Hippocampal formation (tissue), 2 donors: Measurements from ENCODE around the gene TCEAL7.
A peak's percentile ranks its signal among the peaks of the same experiment; 100 is the strongest.
"Not testable (repeated sequence)": the region's sequence is repeated elsewhere in the genome, so short reads cannot be mapped to it uniquely, and the experiment has no call there.

Experiments
- DNase-seq, 2 donors: peaks; one replicate each; lab custom pipeline; 2025; lab: John Stamatoyannopoulos, UW

The TCEAL7 gene, protein sequence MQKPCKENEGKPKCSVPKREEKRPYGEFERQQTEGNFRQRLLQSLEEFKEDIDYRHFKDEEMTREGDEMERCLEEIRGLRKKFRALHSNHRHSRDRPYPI

DNA sequence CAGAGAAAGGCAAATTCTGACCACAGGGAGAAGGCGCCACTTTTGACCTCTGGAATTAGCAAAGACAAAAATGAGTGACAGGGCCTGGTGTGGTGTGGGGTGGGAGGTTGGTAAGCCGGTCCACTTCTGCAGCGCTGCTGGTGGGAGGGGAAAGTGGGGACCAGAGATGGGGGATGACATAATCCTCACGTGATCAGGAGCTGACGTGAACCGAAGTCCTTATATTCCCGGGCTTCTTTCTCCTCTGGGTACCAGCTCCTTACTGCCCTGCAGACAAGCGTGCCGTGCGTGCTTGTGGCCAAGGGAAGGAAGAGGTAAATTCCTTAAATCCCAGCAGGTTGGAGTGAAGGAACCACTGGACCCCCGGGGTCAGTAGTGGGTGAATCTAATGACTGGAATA, at the start of gene TCEAL7:
TCEAL7 (plus strand) TSS at position 249 of the 400 bp plus-strand sequence. CDS start 1,165 bp downstream, outside the sequence.
- DNase-seq, result peak; percentile 58 to 76

DNA sequence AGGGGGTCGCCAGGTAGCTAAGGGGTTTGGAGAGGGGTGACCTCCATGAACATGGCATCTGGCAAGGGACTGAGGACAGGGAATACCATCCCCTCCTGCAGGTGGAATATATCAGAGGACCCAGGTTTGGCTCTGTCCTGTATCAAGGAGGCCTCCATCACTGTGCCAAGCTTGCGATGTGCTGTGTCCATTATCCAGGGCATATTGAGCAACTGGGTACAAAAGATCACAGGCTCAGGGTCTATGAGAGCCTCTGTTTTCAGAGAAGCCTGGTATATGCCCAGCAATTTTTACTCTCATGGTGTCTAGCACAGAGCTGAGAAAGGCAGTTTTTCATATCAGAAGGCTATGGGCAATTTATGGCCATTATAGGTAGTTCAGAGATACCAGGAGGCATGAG, 36.9 kb upstream of the TCEAL7 start:
- DNase-seq, result no peak

DNA sequence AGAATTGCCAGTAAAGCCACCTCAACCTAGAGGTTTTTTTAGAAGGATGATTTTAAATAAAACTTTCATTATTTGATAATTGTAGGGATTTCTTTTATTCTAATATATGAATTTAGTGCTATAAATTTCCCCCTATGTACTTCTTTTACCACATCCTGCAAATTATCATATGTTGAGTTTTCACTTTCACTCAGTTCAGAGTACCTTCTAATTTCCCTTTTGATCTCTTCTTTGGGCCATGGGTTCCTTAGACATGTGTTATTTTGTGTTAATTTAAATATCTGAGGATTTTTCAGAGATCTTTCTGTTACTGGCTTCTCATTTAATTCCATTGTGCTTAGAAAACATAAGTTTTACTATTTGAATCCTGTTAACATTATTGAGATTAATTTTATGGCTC, 25.3 kb upstream of the TCEAL7 start:
- DNase-seq, result no peak

DNA sequence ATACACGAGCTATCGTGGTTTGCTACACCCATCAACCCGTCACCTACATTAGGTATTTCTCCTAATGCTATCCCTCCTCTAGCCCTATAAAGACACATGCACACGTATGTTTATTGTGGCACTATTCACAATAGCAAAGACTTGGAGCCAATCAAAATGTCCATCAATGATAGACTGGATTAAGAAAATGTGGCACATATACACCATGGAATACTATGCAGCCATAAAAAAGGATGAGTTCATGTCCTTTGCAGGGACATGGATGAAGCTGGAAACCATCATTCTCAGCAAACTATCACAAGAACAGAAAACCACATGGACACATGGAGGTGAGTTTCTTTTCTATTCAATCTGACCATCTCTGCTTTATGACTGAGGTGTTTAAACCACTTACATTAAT, 24.4 kb upstream of the TCEAL7 start:
- DNase-seq, result not testable (repeated sequence)

DNA sequence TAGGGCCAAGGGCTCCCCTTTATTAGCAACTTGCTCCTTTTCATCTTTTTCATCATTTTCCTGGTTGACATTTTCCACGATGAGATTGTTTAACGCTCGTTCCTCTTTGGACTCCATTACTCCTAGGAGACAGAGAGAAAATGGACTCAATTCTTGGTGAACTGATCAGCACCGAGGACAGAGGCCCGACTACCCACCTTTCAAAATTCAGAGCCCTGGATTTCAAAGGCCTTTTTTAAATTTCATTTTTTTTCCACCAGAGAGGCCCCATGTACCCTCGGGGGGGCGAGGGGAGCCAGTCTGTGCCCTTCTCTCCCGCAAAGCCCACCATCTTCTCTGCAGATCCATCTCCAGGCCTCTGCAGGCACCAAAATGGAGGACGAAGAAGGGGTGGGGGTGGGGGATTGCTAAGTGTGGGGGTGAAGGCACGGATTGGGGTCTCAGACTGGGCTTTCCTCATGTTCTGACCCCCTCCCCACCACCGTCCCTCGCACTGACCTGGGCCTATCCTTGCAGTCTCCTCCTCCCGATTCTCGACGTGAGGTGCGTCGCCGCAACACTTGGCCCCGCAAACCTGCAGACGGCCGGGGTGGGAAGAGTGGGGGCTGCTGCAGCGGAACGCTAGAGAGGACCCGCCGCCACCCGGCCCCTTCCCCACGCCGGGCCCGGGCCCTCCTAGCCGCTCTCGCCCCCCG, 20.0 kb upstream of the TCEAL7 start:
- no peak for DNase-seq

DNA sequence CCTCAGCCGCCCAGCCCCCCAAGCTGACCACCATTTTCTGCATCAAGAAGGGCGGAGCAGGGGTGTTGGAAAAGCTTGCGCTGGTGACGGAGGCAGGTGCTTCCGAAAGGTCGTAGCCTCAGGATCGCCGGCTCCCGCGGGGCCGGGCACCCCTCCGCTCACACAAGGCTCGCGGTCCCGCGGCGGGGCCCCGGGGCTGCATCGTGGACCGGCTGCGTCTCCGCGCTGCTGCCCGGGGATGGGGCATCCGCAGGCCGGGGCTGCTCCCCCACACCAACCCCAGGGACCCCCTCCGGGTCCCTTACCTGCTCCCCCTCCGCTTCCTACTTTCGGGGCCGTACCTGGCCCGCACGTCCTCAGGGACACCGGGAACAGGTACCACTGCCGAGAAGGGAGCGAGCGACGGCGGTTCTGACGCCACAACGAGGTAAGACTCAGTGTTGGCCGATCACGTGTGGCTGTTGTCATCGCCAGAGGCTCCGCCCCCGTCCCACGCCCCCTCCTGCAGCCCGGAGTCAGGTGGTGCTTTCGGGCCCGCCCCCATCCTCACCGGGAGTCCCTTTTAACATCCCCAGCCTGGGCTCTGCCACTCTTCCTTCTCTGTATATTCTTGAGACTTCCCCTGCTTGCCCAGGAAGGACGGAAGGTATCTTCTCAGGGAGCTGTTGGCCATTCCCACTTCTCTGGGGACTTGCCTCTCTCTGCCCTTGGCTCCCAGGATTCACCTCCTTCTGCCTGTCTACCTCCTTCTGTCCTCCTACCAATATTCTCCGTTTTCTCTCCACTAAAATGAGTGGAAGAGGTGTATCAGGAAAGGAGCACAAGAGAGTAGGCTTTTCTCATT, 19.3 kb upstream of the TCEAL7 start, which contains the start of gene BEX2:
BEX2 (minus strand) TSS at position 436 of the 844 bp plus-strand sequence. CDS start 1,014 bp downstream, outside the sequence.
- peak; percentile 43 to 68 for DNase-seq

DNA sequence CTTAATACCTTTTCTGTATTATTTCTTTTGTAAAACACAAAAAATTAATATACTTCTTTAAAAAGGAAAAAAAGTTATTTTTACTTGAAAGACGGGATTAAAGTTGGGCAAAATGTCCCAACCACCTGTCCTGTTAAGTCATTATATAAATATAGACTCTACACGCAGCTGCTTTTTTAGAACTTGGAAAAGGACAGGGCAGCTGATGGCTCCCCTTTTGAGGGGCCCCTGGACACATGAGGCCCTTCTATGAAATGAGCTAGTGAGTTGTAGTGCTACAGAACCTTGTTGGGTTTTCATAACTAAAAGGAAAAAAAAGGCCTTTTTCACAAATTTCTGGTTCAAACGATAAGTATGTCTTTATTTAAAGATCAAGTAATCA, 18.6 kb upstream of the TCEAL7 start:
- DNase-seq, result no peak

DNA sequence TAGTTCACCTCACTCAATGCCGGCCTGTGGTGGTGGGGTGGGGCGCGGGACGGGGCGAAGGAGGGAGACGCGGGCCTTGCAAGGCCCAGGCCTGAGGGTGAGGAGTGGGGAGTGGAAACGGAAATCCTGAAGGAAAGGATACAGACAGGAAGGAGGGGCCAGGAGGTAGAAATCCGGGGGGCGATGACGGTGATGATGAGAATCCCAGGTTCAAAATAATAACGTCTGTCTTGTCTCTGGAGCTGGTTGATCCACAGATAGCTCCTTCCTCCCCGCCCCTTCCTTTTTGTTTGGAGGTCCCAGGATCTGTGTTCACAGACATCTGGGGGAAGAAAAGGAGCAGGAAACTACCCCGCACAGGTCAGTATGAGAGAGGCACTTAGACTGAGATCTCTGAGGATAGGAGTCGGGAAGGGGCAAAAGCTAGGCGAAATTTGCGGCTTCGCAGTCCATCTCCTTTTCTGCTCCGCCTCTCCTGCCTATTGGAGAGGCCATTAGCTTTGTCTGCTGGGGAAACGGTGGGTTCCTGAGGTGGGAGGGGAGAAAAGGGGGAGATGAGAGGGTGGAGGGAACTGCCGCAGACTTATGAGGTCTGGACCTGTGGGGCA, 746 bp downstream of the TCEAL7 start:
- peak in 1 of 2 donors; percentile 27 for DNase-seq

DNA sequence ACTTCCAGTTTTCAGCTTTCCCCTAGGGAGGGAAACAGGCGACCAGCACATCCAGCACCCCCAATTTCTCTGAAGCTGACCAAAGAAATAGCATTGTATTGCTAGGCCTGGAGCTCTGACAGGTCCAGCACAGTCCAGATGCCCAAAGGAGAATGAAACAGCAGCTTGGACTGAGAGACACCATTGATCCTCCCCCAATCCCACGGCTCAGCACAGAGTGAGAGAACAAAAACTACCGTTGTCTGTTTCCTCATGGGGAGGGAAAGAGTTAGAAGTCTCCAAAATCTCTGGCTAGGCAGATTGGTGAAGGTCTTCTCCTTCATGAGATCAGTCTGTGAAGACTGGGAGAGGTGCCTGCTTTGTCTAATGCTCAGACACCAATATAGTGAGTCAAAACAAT, 8.6 kb downstream of the TCEAL7 start:
- DNase-seq, result peak; percentile 21 to 52

DNA sequence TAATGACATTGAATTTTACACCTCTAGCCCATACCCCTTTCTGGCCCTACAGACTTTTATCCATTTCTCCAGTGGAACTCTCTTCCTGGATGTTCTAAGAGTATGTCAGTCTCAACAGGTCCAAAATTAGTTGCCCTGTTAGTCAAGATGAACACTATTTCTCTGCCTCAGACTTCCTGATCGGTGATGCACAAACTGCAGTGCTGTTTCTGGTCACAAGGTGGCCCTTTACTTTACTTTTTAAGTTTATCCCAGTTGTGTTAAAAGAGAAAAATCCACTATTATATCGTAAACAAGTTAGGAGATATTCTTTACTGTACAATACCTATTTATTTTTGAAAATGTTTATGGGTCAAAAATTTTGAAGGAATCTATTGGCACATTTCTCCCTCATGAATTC, 13.1 kb downstream of the TCEAL7 start:
- DNase-seq, result peak; percentile 24 to 41

DNA sequence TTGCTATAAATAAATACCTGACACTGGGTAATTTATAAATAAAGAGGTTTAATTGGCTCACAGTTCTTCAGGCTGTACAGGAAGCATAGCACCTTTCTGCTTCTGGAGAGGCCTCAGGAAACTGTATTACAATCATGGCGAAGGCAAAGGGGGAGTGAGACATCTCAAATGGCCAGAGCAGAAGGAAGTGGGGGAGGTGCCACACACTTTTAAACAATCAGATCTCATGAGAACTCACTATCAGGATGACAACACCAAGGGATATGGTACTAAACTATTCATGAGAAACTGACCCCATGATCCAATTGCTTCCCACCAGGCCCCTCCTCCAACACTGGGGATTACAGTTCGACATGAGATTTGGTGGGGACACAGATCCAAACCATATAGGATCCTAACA, 14.6 kb downstream of the TCEAL7 start:
- DNase-seq, result no peak

DNA sequence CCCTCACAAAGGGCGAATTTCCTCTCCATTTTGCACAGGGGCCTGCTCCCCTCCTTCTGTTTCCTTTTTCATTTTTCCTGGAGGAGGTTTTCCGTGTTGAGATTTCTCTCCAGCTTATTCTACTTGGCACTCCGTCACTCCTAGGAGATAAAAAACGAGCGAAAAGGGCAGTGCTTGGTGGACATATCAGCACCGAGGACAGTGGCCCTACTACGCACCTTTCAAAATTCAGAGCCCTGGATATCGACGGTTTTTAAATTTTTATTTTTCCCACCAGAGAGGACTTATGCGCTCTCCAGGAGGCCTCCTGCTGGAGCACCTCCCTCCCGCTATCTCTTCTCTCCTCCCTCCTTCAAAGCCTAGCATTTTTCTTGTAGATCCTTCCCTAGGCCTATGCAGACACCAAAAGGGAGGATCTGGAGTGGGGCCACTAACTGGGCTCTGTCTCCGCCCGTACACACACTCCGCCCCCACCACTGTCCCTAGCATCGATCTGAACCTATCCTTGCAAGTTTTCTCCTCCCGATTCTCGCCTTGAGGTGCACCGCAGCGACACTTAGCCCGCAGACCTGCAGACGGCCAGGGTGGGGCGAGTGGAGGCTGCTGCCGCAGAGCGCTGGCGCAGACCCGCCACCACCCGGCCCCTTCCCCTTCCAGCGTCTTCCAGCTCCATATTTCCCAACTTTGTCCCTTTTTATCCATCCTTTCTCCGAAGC, 17.8 kb downstream of the TCEAL7 start:
- DNase-seq, result no peak

DNA sequence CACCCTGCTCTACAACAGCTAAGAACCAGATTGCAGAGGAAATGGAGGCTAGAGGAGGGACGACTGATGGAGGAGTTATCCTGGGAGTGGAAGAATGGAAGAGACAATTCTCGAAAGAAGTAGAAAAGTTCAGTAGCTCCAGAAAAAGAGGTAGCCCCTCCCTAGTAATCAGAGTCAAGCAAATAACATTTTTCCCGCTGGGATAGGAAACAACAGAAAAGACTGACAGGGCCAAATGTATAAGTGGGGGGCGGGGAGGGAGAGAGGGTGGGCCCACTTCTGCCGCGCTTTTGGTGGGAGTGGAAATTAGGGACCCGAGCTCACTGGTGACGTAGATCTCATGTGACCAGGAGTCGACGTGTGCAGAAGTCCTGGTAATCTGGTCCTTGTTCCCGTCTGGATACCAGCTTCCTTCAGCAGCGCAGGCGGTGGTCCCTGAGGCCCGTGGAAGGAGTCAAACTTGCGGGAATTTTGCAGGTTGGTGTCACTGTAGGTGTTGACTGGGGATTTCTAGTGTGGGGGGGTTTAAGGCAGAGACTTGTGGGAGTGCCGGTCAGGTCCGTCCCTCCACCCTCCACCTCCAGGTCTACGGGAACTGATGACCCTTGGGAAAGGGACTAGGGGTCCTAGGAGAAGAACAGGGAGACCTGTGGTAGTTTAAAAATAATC, 26.2 kb downstream of the TCEAL7 start, which contains the start of gene TCEAL9:
TCEAL9 (plus strand) TSS at position 377 of the 669 bp plus-strand sequence. CDS start 1,179 bp downstream, outside the sequence.
- DNase-seq, result peak; percentile 10 to 25

DNA sequence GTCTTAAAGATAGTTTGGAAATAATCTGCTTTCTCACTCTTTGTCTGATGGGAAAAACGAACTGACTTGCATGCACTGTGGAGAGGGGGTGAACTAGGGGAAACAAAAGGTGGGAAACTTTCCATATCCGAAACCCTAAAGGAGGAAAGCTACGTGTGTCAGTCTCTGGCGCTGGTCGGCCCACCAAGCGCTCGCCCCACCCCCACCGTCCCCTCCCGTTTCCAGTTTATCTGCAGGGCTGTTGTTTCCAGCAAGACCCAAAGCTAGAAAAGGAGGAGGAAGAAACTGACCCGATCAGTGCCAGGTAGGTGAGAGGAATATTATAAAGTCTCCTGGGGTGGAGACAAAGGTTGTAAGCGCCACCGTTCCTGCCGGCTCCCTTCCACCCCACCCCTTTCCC, 26.8 kb downstream of the TCEAL7 start:
- no peak for DNase-seq

DNA sequence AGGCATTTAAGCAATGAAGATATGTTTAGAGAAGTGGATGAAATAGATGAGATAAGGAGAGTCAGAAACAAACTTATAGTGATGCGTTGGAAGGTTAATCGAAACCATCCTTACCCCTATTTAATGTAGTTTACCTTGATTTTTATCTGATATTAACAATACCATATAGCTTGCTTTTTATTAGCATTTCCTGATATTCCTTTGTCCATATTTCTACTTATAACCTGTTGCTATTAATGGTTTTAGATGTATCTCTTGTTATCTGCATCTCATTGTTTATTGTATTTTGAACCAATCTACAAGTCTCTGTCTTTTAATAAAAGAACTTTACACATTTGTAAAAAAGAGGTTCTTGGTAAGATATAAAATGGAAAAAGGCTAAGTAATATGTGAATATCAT, 27.8 kb downstream of the TCEAL7 start:
- DNase-seq, result no peak

DNA sequence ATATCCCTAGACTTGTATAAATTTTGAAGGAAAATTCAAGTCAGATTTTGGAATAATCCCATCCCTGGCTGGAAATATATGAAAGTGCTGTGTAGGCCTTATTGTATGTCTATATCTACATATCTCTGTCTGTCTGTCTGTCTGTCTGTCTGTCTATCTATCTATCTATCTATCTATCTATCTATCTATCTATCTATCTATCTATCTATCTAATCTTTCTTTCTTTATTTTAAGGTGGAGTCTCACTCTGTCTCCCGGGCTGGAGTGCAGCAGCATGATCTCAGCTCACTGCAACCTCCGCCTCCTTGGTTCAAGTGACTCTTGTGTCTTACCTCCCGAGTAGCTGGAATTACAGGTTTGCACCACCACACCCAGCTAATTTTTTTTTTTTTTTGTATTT, 29.6 kb downstream of the TCEAL7 start:
- DNase-seq, result not testable (repeated sequence)

DNA sequence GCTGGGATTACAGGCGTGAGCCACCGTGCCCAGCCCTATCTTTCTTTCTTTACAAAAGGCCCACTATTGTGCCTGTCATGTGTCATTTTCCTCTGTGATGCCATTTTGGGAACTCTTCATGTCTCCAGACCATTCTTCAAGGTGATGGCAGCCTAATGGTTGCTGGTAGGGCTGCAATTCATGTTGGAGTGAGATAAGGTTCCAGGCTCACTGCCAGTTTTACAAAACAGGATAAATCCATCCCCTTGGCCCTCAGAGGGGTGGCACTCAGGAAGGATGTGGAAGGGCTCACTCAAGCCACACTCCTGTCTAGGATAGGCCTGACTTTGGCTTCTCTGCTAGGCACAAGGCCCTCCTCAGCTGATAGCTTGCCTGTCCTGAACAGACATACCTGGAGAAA, 30.1 kb downstream of the TCEAL7 start:
- DNase-seq, result no peak

DNA sequence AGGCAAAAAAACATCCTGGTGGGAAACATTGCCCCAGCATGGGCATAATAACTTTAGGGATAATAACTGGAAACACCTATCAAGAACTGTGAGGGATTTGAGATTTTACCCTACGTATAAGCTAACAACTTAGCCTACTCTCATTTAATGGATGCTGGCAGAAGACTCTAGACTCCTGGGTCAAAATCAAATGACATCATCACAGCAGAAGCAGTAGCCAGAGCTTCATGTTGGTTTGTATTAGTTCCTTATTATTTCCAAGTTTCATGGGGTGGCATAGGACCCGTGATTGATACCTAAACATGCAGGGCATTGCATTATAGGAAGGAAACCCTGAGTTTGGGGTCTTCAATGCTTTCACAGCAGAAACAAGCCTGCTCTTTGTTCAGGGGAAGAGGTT, 30.9 kb downstream of the TCEAL7 start:
- no peak for DNase-seq

DNA sequence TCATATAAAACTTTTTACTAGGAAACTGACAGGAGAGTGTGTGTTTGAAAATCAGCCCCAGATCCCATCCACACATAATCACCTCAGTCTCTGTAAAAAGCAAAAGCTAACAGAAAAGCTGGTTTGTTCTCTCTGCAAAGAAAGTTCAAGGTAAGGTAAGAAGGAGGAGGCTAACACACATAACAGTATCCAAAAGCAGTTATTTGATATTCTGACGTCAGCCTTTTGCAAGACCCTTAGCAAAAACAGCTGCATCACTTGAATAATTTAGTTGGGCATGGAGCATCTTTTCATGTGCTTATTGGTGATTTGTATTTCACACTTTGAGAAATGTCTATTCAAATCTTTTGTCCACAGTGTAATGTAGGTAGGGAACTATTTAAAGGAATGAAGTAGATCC, 31.8 kb downstream of the TCEAL7 start:
- no peak for DNase-seq

DNA sequence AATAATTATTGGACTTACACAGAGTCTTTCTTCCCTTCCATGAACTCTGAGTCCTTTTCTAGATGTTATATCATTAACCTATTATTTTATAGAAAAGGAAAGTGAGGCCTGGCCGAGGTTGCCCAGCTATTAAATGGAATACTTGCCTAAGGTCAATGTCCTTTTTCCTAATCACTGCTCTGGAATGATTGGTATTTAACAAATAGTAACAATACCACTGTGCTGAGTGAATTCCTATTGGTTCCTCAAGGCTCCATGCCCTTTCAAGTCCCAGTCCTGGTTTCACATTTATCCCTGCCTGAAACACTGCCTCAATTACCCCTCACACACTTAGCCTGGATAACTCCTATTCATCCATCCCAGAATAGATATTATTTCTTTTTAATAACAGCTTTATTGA, 32.4 kb downstream of the TCEAL7 start:
- no peak for DNase-seq

DNA sequence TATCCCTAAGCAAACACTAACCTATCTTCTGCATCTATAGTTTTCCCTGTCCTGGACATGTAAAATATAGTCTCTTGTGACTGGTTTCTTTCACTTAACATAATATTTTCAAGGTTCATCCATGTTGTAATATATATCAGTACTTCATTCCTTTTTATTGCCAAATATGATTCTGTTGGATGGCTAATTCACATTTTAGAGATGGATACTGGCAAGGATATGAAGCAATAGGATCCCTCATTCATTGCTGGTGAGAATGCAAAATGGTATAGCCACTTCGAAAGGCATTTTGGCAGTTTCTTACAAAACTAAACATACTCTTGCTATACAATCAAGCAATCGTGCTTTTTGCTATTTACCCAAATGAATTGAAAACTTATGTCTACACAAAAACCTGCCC, 33.0 kb downstream of the TCEAL7 start:
- DNase-seq, result no peak
